NCI-H2029 treated with DMSO at 0.1 percent for 48 hours (cell line): ENCODE results near the gene MYO1D.
A peak's percentile ranks its signal among the peaks of the same experiment; 100 is the strongest.

Experiments used
- DNase-seq: peaks from one replicate; lab custom pipeline; 2025; lab: John Stamatoyannopoulos, UW

MYO1D gene

DNA sequence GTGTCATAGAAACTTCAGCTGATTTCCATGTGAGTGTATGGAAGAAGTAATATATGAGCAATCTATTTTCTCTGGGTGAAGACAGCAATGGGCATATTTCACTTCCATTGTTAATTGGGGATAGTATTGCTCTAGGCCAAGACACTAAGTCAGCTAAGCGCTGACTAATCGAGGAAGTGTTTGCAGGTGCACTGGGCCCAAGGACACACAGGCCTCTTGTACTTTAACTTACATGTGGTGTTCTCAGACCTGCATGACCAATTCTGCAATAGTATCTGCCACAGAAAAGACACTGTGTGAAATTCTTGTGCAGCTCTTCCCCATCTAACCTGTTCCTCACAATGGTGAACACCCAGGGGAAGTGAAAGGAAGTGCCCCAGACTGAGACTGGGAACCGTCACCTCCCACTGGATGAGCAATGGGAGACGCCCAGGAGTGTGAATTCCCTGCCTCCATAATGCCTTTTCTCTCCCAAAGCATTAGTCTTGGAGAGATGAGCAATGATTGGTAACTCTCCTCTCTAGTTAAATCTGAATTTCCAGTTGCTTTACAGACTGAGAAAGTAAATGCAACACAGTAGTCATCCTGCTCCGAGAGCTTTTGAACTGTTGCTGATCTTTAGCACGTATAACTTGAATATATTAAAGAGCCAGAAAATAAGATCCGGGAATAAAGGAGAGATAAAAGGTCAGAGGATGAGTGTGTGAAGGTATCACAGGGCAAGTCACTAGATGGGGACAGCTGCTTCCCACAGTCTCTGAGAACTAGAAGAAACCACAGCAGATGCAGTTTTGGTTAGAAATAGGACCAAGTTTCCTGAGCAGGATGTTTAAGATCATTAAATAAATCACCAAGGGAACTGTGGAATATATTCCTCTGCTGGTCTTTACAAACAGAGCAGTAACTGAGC, 307.5 kb downstream of the MYO1D start:
- DNase-seq: no peak

DNA sequence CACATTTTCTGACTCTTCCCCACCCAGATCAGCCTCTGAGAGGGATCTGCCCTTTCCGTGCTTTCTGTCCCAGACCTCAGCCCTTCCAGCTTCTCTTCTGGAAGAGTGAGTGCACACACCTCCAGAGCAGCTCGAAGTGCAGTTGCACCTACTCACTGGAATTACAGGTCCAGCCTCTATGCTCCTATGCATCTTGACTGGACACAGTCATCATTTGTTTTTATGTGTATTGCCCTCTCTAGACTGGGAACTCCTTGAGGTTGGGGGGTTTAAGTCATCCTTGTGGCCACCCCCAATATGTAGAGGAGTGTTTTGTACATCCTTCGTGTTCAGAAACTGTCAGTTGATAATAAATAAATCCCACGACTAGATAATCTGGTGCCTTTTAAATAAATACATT, 308.2 kb downstream of the MYO1D start:
- DNase-seq: no peak

DNA sequence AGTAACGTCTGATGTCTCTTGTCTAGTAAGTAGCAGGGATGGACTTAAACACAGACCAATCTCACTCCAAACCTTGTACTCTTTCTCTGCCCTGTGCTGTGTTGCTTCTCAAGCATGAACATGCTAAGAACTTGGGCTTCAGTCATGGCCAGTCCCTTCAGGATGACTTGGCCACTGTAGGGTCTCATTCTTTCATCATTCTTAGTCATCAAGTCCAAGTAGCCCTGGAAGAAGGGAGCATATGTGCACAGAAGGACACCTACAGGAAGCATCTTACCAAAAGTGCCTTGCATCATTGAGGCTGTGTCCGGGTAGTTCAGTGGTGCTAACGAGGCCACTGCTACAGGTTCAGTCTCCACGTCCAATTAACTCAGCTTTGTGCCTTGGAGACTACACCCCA, 309.4 kb downstream of the MYO1D start:
- no peak for DNase-seq

DNA sequence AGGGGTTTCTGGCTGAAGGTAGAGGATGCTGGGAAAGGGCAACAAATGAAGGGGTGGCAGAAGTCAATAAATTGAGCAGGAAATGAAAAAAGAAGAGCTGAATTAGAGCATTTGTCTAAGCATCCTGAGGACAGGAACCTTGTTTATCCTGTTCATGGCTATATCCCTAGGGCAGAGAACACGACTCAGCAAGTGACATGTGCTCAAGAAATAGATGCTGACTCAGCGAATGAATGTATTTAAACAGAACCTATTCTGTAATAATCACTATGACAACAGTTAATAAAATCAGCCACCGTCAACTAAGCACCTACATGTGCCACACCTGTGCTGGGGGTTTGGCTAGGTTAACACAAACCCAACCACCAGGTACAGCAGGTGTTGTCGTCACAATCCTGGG, 309.8 kb downstream of the MYO1D start:
- DNase-seq: no peak

DNA sequence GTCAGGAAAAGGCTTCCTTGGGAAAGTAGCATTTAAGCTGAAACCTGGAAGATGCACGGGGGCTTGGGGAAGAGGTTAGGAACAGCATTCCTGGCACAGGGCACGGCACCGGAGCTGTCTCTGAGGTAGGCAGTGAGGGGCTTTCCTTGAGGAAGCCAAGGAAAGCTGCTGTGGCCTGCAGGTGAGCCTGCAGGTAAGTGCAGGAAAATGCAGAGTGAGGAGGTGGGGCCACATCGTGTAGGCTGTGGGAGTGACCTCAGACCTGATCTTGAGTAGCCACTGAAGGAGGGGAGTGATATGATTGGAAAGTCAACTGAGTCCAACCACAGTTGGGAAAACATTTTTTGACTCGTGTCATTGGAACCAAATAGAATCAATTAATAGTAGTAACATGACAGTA, 310.6 kb downstream of the MYO1D start:
- no peak for DNase-seq

DNA sequence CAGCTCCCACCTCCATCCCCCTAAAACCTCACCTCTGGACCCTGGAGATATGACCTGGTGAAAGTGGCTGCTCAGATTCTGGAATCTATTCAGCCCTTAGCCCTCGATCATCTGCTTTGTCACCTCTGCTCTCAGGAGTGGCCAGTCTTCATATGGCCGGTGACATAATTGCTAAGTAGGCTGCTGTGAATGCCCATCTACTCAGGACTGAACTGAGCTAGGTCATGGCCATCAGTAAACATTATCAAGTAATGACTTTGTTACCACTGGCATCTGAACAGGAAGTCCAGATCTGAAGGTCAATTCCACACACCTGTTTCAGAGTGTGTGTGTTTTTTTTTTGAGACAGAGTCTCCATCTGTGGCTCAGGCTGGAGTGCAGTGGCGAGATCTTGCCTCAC, 311.5 kb downstream of the MYO1D start:
- no peak for DNase-seq

DNA sequence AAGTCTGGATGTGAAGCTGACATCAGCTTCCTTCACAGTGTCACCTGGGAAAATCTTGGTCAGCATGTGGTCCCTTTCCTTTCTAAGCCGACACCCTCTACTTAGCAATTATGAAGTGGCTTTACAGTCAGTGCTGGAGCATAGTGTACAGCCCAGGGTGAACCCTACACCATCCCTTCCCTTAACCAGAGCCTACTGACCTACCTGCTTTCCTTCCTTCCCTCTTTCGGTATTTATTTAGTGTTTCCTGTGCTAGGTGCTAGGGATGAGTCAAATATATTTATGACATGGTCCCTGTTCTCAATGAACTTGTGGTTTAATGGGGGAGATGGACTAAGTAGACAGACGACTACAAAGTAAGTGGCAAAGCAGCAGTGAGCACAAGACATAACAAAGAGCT, 312.6 kb downstream of the MYO1D start:
- no peak for DNase-seq

DNA sequence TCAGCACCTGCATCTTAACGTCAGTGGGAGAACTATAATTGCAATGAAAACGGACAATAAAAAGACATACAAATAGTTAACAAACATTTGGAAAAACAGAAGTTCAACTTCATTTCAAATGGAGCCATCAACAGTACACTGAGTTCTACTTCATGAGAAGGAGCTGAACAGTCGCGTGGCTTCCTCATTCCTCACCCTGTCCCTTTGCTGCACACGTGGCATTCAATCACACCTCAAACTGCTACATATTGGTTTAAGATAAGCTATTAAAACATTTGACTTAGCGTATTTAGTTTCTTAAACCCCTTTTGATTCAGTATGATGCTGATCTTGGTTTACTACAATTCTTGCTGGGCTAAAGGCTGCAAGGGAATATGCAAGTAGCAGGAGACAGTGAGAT, 313.3 kb downstream of the MYO1D start:
- no peak for DNase-seq

DNA sequence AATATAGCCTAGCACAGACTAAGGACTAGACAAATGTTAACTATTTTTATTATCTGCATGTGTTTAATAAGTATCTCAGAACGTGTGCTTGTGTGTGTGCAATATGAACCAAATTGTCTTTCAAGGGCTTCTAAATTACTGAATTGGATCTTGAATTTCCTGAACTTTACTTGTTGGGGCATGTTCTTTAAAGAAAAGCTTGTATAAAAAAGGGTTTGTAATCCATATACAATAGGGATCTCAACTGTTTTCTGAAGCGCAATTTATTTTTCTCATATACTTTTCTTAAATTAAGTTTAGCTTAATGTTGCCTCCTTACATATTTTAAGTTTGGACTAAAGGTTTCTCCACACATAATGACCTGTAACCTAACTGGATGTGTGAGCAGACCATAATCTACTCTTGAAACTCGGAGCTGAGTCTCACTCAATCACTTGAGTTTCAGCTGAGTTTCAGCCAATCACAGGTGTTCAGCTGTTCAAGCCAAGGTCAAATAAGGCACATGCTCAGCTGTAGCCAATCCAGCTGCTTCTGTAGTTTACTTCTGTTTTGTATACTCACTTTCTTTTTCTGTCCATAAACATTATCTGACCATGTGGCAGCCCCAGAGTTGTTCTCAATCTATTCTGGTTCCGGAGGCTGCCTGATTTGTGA, 317.8 kb downstream of the MYO1D start:
- no peak for DNase-seq

DNA sequence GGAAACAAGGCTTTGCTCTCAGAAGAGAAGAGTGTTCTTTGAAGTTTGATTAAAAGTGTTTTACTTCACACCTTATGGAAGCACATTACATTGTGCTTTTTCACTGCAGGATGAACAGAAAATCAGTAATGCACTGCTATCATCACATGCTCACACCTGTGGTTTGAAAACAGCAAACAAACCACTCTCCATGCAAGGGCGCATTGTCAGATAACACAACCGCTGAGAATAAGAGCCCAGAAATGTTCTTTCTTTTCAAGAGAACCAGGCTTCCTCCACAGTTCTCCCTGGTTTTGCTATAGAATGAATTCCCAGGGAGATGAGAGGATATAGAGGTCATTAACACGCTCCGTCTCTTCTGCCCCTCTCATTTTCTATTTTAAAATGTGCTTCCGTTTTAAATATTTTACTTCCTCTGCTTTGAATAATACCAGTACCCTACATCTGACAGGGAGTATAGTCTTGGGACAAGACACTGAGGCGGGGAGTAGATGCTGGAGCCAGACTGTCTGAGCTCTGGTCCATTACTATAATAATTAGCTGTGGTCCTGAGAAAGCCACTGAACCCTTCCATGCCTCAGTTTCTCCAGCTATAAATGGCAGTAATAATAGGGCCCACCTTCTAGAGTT, 318.5 kb downstream of the MYO1D start:
- no peak for DNase-seq

DNA sequence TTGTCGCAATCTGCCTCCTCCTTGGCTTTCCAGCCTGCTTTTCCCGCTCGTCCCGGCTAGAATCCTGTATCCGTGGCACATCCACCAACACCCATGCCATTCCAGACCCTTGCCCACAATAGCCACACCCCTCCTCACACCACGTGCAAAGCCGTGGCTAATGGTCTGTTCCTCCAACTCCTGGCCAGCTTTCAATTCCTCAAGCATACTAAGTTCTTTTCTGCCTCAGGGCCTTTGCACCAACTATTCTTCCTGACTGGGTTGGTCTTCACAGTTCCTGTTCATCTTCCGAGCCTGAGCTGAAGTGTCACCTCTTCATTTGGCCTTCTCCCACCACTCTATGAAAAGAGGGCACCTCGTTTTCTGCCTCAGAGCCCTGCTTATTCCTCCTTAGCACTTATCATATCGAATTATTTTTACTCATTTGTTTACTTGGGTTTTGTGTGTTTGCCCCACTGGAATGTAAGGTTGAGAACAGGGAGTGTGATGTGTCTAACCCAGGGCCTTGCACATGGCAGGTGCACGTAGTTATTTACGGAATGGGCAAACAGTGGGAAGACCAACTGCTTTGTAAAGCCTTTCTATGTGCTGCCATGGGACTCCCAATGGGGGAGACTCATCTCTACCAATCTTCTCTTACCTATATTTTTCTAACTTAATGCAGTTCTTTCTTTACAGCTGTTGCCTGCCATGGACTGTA, 321.2 kb downstream of the MYO1D start:
- DNase-seq: no peak

DNA sequence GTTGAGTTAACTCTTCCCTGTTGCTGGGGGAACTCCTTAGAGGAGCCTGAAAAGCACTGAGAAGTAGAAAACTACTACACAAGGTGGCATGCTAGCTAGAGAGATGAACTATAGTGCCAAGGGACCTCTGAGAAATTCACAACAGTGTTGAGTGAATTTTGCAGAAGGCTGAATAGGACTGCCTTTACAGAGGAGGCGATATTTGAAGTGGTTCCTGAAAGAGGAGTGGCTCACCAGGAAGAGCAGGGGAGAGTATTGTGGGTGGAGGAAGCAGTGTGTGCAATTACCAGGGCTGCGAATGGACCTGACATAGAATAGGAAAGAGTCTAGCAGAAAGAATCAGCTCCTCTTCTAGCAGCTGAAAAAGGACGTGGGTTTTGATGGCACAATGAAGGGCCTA, 323.8 kb downstream of the MYO1D start:
- DNase-seq: peak; percentile 19

DNA sequence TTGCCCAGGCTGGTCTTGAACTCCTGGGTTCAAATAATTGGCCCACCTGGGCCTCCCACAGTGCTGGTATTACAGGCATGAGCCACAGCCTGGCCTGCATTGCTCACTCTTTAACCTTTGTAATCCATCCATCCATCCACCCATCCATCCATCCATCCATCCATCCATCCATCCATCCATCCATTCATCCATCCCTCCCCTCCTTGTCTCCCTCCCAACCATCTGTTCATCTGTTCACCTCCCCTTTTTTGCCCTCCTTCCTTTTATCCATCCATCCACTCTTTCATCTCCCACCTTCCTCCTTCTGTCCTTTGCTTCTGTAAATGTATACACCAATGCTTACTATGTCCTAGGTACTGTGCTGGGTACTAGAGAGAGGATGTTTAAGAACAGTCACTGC, 324.6 kb downstream of the MYO1D start:
- no peak for DNase-seq

DNA sequence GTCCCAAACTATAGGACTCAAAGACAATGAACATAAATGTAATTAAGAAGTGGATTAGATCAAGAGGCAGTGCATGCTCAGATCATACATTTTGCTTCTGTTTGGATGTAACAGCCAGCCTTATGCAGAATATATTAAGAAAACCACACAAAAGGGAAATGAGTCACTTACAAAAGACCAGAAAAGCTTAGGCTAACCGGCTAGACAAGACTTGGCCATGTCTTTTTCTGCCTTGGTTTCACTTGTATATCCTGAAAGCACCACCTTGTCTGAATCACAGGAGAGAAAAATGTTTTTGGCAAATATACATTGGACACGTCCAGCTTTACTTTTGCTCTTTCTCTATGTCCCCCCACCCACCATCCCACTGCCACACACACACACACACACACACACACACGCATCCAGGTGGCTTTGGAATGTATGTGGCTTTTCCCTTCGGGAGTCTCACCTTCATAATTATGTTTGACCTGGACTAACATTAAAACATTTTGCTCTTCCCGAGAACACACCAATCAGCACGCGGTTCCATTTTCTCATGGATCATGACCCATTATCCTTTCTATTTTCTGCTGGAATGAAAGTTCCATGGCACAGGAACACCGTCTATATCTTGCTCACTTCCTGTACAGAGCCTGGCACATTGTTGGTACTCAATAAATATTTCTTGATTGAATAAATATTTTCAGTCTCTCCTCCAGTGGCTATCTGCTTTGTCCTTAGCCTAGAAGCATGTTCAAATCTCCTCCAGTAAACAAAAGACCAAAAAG, 325.6 kb downstream of the MYO1D start:
- no peak for DNase-seq

DNA sequence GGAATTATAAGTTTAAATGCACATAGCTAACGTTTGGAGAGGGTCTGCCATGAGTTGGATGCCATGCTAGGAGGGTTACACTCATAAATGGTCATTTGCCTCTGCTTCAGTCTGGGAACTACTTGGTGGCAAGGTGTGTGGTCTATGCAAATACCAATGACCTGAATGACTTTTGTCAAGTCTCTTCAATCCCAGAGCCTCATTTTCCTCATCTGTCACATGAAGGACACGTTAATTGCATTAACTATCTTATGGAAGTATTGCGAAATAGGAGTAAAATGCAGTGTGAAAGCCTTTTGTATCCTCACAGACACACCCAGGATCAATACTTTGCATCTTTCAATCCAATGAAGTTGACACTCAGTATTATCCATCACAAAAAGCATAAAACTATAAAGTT, 327.4 kb downstream of the MYO1D start:
- no peak for DNase-seq

DNA sequence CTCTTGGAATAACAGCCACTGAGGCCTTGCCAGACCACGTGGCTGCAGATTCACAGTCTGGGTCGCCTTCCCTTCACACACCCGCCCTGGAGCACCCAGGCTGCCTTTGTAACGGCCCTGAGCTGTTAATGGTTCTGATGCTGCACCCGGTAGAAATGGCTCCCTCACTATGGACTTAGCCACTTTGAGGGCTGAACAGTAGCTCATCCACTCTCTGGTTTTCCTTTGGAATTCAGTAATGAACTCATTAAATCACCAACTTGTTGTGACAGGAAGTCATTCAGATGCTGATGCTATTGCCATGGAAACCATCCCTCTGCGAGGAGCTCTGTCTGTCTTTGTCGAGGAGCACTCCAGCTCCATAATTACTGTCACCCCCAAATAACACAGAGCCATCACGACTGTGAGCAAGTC, 330.9 kb downstream of the MYO1D start:
- DNase-seq: no peak

DNA sequence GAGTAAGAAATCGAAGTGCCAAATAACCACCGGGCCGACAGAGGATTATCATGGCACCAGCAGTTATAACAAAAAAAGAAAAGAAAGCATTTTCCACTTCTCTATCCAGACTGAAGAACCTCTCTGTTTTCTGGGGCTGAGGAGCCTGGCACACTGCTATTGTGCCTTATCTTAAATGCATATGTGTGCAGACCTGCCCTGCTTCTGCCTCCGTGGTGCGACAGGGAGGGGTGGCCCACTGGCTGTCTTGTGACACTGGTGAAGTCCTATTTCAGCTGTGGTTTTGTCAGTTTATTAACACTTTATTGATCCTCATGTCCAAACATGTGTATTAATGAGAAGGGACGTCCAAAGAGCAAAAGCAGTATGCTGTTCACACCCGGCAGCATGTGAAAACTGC, 334.7 kb downstream of the MYO1D start:
- no peak for DNase-seq

DNA sequence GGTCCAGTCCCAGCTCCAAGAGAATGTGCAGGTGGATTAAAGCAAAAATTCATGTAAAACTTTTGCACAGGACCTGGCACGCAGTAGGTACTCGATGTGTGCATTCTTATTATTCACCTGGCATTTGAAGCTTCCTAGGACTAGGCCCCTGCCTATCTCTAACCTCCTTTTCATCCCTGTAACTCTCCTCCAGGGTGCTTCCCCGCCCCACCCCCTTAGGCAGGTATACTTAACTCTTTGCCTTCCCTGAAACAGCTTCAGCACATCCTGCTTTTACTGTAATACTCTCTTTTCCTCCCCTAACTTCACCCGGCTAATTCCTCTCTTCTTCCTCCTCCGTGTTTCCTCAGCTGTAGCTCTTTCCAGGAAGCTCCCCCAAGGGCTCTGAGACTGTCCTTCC, 335.3 kb downstream of the MYO1D start:
- no peak for DNase-seq

DNA sequence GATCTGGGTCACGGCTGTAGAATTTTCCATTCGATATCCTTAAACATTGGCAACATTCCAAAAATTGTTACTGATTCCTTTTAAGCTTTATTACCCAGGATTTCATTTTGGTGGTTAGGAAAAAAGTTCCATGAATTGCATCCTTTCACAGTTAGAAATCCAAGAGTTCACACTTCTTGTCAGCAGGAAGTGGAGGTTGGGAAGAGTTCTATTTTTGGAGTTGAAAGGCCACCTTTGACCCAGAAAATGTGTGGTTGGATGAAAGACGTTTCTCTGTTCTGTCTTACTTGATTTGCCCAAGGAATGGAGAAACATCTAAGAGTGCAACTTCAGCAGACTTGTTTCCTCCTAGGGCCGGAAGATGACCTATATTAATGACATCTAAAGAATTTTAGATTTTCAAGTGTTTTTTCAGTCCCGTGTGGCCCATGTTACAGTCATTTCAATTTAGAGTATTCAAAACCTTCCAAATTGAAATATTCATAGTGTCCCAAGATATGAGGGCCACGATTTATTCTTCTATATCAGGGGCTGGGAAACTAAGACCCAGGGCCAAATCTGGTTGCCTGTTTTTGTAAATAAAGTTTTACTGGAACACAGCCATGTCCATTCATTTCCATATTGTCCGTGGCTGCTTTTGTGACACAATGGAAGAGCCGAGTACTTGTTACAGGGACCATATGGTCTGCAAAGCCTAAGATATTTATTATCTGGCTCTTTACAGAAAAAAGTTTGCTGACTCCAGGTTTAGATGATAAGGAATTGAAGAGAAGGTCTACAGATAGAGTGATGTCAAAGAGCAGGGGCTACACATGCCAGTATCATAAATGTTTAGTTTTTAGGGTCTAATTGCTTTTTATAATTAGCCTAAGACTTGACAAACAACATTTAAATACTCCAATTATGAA, 339.9 kb downstream of the MYO1D start:
- DNase-seq: no peak

DNA sequence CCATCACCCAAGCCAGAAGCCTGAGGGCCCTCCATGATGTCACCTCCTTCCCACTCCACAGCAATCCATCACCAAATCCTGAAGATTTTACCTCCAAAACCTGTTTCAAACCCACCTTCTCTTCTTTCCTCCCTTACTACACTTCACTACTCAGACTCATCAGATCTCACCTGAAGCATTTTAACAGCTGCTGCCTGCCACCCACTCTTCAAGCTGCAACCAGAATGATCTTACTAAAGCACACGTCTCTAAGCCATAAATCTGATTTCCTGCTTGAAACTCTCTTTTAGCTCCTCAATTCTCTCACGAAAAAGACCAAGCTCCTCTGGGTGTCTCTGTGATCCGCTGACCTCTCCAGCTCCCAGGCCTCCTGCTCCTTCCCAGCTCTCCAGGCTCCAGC, 343.6 kb downstream of the MYO1D start:
- DNase-seq: no peak

DNA sequence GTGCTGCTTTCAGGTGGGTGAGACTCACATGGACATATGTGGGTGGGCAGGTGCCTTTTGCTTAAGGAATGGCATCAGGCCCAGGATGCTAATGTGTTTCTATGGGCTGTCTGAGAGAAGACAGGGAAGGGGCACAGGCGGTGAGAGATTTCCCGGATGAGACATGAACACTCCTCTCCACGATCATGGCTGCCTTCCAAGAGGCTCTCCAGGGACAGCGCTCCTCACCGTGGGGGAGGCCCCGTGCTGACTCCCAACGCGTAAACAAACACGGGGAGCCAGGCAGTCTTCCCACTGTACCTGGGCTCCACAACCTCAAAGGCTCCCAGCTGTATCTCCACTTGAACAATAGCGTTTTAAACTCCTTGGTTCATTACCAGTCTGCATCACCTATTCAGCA, 347.3 kb downstream of the MYO1D start:
- peak; percentile 67 for DNase-seq
